GM19025 (cell line): ENCODE measurements around the gene SPECC1L.
A peak's percentile ranks its signal among the peaks of the same experiment; 100 is the strongest.

Experiments used
- ATAC-seq: cut with Tn5 transposase; IDR thresholded peaks from one replicate; pipeline ENCODE4 v1.9.1; 2021; ENCODE audit warnings: mild to moderate bottlenecking, low read depth, moderate library complexity; ENCODE audit not compliant: unreplicated experiment

SPECC1L gene

GRCh38 chr22:24392218-24392931 is 121.7 kb downstream of the SPECC1L start:
- ATAC-seq = no peak

GRCh38 chr22:24393012-24393559 is 122.5 kb downstream of the SPECC1L start:
- no peak for ATAC-seq

- ATAC-seq = no peak
Measured at GRCh38 chr22:24393848-24394247, 123.2 kb downstream of the SPECC1L start.

GRCh38 chr22:24394254-24394653 is 123.6 kb downstream of the SPECC1L start:
- ATAC-seq = no peak

GRCh38 chr22:24398409-24398808 is 127.8 kb downstream of the SPECC1L start:
- no peak for ATAC-seq

- ATAC-seq = no peak
Measured at GRCh38 chr22:24400034-24400725, 129.5 kb downstream of the SPECC1L start.

GRCh38 chr22:24400726-24401596 is 130.3 kb downstream of the SPECC1L start:
- ATAC-seq = no peak

GRCh38 chr22:24401931-24402367 is 131.3 kb downstream of the SPECC1L start:
- no peak for ATAC-seq

GRCh38 chr22:24402460-24403192 is 132.0 kb downstream of the SPECC1L start:
- peak; percentile 26 for ATAC-seq

- no peak for ATAC-seq
Measured at GRCh38 chr22:24403346-24403745, 132.7 kb downstream of the SPECC1L start.

GRCh38 chr22:24404561-24405275 is 134.1 kb downstream of the SPECC1L start:
- ATAC-seq = no peak

GRCh38 chr22:24405631-24406321 is 135.1 kb downstream of the SPECC1L start:
- ATAC-seq = no peak

- no peak for ATAC-seq
Measured at GRCh38 chr22:24406322-24407277, 136.0 kb downstream of the SPECC1L start.

GRCh38 chr22:24407278-24407665 is 136.6 kb downstream of the SPECC1L start:
- ATAC-seq = no peak

- no peak for ATAC-seq
Measured at GRCh38 chr22:24407884-24408283, 137.3 kb downstream of the SPECC1L start.

- ATAC-seq = no peak
Measured at GRCh38 chr22:24408630-24409029, 138.0 kb downstream of the SPECC1L start.

- ATAC-seq = no peak
Measured at GRCh38 chr22:24409707-24410106, 139.1 kb downstream of the SPECC1L start.
